Activated gamma-delta T cell (primary cell): ENCODE measurements around the gene KCNJ18.
"Not testable (repeated sequence)": the region's sequence is repeated elsewhere in the genome, so short reads cannot be mapped to it uniquely, and the experiment has no call there.

ENCODE experiments used
- DNase-seq: peaks from one replicate; lab custom pipeline; 2025; lab: John Stamatoyannopoulos, UW
- total RNA-seq, 2 donors: gene quantifications; one replicate each; lab custom pipeline; 2026; lab: John Stamatoyannopoulos, UW

The KCNJ18 gene
- total RNA-seq: 0 reads per million in 2 donors

- DNase-seq: not testable (repeated sequence)
Observed at GRCh38 chr17:21691883-21692703, at the start of gene KCNJ18. KCNJ18 (plus strand) TSS chr17:21692523; CDS start chr17:21702787, 10,264 bp downstream.

- not testable (repeated sequence) for DNase-seq
Observed at GRCh38 chr17:21648125-21648524, 44.2 kb upstream of the KCNJ18 start.

- DNase-seq: not testable (repeated sequence)
Observed at GRCh38 chr17:21650043-21650442, 42.3 kb upstream of the KCNJ18 start.

- not testable (repeated sequence) for DNase-seq
Observed at GRCh38 chr17:21652049-21652448, 40.3 kb upstream of the KCNJ18 start.

- DNase-seq: not testable (repeated sequence)
Observed at GRCh38 chr17:21653211-21653610, 39.1 kb upstream of the KCNJ18 start.

- not testable (repeated sequence) for DNase-seq
Observed at GRCh38 chr17:21656518-21657309, 35.6 kb upstream of the KCNJ18 start.

- not testable (repeated sequence) for DNase-seq
Observed at GRCh38 chr17:21659635-21660034, 32.7 kb upstream of the KCNJ18 start.

GRCh38 chr17:21661455-21661854, 30.9 kb upstream of the KCNJ18 start:
- DNase-seq: not testable (repeated sequence)

GRCh38 chr17:21663166-21663565, 29.2 kb upstream of the KCNJ18 start:
- DNase-seq: not testable (repeated sequence)

- not testable (repeated sequence) for DNase-seq
Observed at GRCh38 chr17:21663614-21664474, 28.5 kb upstream of the KCNJ18 start.

GRCh38 chr17:21665171-21665570, 27.2 kb upstream of the KCNJ18 start:
- not testable (repeated sequence) for DNase-seq

- DNase-seq: not testable (repeated sequence)
Observed at GRCh38 chr17:21665935-21666493, 26.3 kb upstream of the KCNJ18 start.

- not testable (repeated sequence) for DNase-seq
Observed at GRCh38 chr17:21666711-21667412, 25.5 kb upstream of the KCNJ18 start.

GRCh38 chr17:21667413-21668117, 24.8 kb upstream of the KCNJ18 start:
- DNase-seq: not testable (repeated sequence)

GRCh38 chr17:21668118-21668488, 24.2 kb upstream of the KCNJ18 start:
- not testable (repeated sequence) for DNase-seq

- DNase-seq: not testable (repeated sequence)
Observed at GRCh38 chr17:21668746-21669508, 23.4 kb upstream of the KCNJ18 start.

GRCh38 chr17:21669616-21670360, 22.5 kb upstream of the KCNJ18 start:
- DNase-seq: not testable (repeated sequence)

- DNase-seq: not testable (repeated sequence)
Observed at GRCh38 chr17:21670361-21671155, 21.8 kb upstream of the KCNJ18 start.
